Nephron progenitor cell (in vitro differentiated cells): ENCODE measurements around the gene KATNB1.
A peak's percentile ranks its signal among the peaks of the same experiment; 100 is the strongest.
"Not testable (repeated sequence)": the region's sequence is repeated elsewhere in the genome, so short reads cannot be mapped to it uniquely, and the experiment has no call there.

Source experiments
- DNase-seq: peaks from one replicate; pipeline ENCODE4 v3.0.0; 2021
- H3K27ac Mint-ChIP-seq: 2 replicates; pipeline ENCODE4 v1.8.0; 2021; ENCODE audit warnings: mild to moderate bottlenecking, moderate library complexity, mixed read lengths
- H3K27me3 Mint-ChIP-seq: 2 replicates; pipeline ENCODE4 v1.8.0; 2021; ENCODE audit warnings: mild to moderate bottlenecking, low read depth, mixed read lengths; ENCODE audit not compliant: poor library complexity
- H3K36me3 Mint-ChIP-seq: 2 replicates; pipeline ENCODE4 v1.8.0; 2021; ENCODE audit warnings: low read depth, mixed read lengths
- H3K4me1 Mint-ChIP-seq: 2 replicates; pipeline ENCODE4 v1.8.0; 2021; ENCODE audit warnings: mixed read lengths
- H3K4me3 Mint-ChIP-seq: 2 replicates; pipeline ENCODE4 v1.8.0; 2021; ENCODE audit warnings: mild to moderate bottlenecking, moderate library complexity, mixed read lengths
- H3K9me3 Mint-ChIP-seq: 2 replicates; pipeline ENCODE4 v1.8.0; 2021; ENCODE audit warnings: mild to moderate bottlenecking, moderate library complexity, mixed read lengths
- CTCF ChIP-seq: fragments of 200-600 bp; sonication (generic); IDR thresholded peaks from 2 replicates; pipeline ENCODE4 v1.5.0; 2021; ENCODE audit warnings: antibody characterized with exemption

KATNB1 gene

GRCh38 chr16:57743886-57744641 is 8.5 kb downstream of the KATNB1 start:
- peak overlapping the region; percentile 81 for H3K27ac Mint-ChIP-seq
- no peak for DNase-seq
- H3K27me3 Mint-ChIP-seq: peaks cover 3% of the 10 kb centered on the region
- no peak for TF ChIP-seq CTCF
- H3K36me3 Mint-ChIP-seq: peaks cover 23% of the 10 kb centered on the region
- H3K9me3 Mint-ChIP-seq: no peaks in the 10 kb centered on the region
- peaks cover 7% of the 10 kb centered on the region for H3K4me1 Mint-ChIP-seq
- H3K4me3 Mint-ChIP-seq: no peak overlapping the region

DNA sequence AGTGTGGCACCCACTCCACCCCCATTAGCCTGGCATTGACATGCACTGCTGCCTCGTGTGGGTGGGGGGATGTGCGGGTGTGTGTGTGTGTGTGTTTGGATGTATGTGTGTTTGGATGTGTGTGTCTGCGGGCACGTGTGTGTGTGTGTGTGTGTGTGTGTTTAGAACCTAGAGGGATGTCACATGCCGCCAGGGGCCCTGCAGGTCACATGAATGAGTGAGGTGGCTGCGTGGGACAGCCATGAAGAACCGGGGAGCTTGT is 9.0 kb downstream of the KATNB1 start:
- Mint-ChIP-seq H3K27me3 (peaks cover 3% of the 10 kb centered on the region), H3K27ac (peak overlapping the region; percentile 58), H3K4me3 (no peak overlapping the region), H3K36me3 (peaks cover 23% of the 10 kb centered on the region), H3K4me1 (peaks cover 7% of the 10 kb centered on the region), H3K9me3 (no peaks in the 10 kb centered on the region)
- TF ChIP-seq CTCF: no peak
- DNase-seq: no peak

- H3K4me1 Mint-ChIP-seq: peaks cover 11% of the 10 kb centered on the region
- TF ChIP-seq CTCF: no peak
- H3K27me3 Mint-ChIP-seq: peaks cover 3% of the 10 kb centered on the region
- no peak overlapping the region for H3K27ac Mint-ChIP-seq
- H3K9me3 Mint-ChIP-seq: no peaks in the 10 kb centered on the region
- DNase-seq: no peak
- H3K4me3 Mint-ChIP-seq: no peak overlapping the region
- peaks cover 28% of the 10 kb centered on the region for H3K36me3 Mint-ChIP-seq
Measured at GRCh38 chr16:57745768-57746167, 10.2 kb downstream of the KATNB1 start.

GRCh38 chr16:57746316-57746715 is 10.7 kb downstream of the KATNB1 start:
- Mint-ChIP-seq H3K36me3 (peaks cover 33% of the 10 kb centered on the region), H3K4me1 (peaks cover 12% of the 10 kb centered on the region)
- not testable (repeated sequence) for H3K27ac Mint-ChIP-seq, DNase-seq, H3K9me3 Mint-ChIP-seq, H3K27me3 Mint-ChIP-seq, H3K4me3 Mint-ChIP-seq

DNA sequence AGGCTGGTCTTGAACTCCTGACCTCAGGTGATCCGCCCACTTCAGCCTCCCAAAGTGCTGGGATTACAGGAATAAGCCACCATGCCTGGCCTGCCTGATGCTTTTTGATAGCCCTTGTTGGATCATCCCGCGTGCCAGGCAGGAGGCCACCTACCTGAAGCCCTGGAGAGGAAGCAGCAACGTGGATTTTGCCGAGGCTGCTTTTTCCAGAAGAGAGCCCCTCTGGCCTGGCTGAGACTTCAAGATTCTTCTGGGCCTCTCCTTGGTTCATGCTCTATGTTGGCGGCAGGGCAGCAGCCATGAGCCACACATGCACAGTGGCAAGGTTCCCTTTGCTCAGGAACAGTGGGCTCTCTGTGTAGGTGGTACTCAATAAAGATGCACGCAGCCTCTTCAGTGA is 11.5 kb downstream of the KATNB1 start:
- no peak for DNase-seq
- TF ChIP-seq CTCF: no peak
- peaks cover 34% of the 10 kb centered on the region for H3K36me3 Mint-ChIP-seq
- H3K9me3 Mint-ChIP-seq: no peaks in the 10 kb centered on the region
- no peak overlapping the region for H3K4me3 Mint-ChIP-seq
- H3K4me1 Mint-ChIP-seq: peaks cover 15% of the 10 kb centered on the region
- no peak overlapping the region for H3K27ac Mint-ChIP-seq
- H3K27me3 Mint-ChIP-seq: peaks cover 3% of the 10 kb centered on the region

DNA sequence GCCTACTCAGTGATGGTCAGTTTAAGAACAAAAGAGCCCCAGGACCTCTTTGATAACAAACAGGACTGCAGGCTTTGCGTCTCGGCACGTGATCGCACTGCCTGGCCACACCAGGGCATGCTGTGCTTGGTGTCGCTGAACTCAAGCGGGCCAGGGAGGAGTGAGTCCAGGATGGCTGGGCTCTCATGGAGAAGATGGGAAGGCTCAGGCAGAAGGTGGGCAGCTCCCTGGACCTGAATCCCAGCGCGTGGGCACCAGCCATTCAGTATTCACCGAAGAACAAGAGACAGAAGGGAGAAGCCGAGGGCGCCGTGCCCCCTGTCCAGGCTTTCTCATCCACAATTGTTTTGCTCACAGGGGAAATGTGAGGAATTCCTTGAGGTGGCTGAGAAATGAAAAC is 11.9 kb downstream of the KATNB1 start:
- DNase-seq: no peak
- Mint-ChIP-seq H3K9me3 (no peaks in the 10 kb centered on the region), H3K36me3 (peaks cover 34% of the 10 kb centered on the region), H3K27ac (no peak overlapping the region), H3K4me1 (peaks cover 15% of the 10 kb centered on the region), H3K4me3 (no peak overlapping the region), H3K27me3 (peaks cover 3% of the 10 kb centered on the region)
- no peak for TF ChIP-seq CTCF
